DMS79 treated with DMSO at 0.1 percent for 48 hours (cell line): ENCODE measurements around the gene SFTA2.
"Not testable (repeated sequence)": the region's sequence is repeated elsewhere in the genome, so short reads cannot be mapped to it uniquely, and the experiment has no call there.

Experiments used
- DNase-seq: peaks from one replicate; lab custom pipeline; 2025; lab: John Stamatoyannopoulos, UW

SFTA2 gene

DNA sequence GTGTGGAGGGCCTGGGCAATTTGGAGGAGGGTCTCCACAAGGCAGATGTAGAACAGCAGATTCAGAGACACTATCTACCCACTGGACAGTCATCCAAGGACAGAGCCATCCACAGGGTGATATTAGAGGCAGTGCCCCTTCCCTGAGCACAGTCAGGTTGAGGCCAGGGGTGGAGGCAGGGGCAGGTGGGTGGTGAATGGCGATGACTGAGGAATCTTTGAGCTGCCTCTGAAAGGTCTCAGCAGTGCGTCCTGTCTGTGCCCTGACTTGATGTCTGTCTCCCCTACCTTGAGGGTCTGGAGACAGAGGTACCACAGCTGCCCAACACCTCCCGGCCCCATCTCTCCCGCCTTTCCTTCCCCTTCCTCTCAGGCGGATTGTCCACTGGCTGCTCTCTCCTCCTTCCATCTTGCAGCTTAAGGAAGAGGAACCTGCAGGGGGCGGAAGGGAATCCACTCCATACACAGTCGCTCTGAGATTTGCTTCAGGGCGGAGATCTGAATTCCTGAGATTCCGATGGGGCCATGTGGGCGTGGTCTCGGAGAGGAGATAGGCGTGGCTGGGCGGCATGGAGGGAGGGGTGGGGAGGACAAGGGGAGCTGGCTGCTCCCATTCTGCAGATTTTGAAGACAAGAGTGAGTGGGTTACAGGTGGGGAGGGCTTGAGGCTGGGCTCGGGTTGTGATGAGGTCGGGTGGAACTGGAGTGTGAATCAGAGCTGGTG, 10.5 kb upstream of the SFTA2 start:
- DNase-seq = no peak

DNA sequence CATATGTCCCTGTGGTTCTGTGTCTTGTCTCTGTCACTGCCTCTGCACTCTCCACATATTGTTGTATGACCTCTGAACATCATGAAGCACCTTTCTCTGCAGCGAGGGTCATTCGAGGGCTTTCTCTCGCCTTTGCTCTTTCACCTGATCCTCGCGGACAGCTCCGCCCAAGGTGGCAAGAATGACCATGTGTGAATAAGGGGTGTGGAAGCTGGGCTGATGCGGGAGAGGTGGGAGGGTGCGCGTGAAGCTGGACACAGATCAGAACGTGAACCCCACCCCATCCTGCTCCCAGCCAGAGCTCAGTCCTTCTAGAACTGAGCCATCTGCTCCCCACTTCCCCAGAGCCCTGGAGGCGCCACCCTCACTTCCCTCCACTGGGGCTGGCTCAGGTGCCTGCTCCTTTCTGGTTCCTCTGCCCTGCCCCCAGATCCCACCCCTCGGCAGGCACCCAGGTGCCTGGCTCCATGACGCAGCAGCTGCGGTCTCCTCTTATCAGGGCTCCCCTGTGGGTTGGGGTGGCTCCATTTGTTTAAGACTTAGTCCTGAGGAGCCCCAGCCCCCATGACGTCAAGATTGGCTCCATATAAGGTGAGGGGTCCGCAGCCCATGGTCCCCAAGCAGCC, 8.5 kb upstream of the SFTA2 start, which contains the start of gene MUCL3:
Gene MUCL3 (plus strand): TSS at position 613 of the 626 bp plus-strand sequence. CDS start 27 bp downstream, outside the sequence.
- DNase-seq = no peak

DNA sequence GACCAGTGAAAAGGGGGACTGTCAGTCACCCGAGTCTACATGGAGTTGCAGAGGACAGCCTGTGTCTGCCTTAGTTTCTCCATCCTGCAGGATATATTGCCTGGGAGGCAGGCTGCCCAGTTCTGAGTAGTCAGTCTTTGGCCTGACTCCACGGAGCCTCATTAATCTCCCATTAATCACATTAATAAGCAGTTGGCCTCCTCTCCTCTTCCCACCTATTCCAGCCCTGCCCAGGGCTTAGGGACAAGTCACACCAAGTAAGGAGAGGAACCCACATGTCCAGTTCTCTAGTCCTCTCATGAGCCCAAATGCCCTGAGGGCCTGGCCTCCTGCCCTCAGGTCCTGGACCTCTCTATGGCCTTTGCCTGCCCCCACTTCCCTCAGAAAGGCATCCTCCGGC, 7.5 kb upstream of the SFTA2 start:
- no peak for DNase-seq

DNA sequence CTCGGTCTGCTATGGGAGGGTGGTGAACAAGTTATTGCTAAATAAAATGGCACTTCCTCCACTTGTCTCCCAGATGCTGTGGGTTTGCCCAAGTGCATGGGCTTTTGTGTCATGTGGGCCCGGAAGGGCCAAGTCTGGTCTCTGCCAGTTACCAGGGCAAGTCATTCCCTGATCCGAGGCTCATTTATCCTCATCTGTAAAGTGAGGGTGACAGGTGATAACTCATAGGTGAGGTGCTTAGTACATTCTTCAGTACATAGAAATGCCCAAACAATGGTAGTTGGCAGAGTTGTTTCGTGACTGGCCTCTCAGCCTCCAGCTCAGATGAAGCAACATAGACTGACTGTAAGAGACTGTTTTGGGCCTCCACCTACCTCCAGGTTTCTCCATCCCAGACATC, 6.8 kb upstream of the SFTA2 start:
- DNase-seq = no peak

DNA sequence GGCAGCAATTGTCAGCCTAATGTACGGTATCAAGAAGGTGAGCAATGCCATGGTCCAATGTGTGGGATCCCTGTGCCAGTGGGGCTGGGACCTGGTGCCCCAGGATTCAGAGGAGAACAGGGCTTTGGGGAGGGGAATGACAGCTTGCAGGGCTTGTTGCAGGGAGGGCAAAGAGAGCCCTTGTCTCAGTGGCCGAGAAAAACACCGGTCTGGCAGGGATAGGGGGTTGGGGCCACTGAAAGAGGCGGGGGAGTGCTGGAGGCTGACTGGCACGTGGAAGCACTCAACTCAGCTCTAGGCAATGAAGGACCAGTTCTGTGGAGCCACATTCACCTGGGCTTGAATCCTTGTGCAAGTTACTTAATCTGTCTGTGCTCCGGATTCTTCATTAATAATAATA, 5.3 kb upstream of the SFTA2 start:
- no peak for DNase-seq

DNA sequence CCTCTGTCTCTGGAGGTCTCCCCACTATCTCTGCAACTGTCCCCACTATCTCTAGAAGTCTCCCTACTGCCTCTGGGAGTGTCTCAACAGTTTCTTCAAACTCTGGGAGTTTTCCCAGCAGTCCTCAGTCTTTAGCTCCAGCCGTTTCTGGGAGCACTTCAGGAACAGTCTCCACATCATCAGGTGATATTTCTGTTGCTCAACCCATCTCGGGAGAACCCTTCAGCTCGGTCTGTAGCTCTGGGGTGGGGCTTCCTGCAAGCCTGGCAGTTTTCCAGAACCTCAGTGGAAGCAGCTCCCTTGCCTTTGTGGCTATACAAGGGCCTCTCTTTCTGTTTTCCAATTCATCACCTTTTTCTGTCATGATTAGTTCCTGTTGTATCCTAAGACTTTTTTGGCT, 3.0 kb upstream of the SFTA2 start:
- DNase-seq = no peak

DNA sequence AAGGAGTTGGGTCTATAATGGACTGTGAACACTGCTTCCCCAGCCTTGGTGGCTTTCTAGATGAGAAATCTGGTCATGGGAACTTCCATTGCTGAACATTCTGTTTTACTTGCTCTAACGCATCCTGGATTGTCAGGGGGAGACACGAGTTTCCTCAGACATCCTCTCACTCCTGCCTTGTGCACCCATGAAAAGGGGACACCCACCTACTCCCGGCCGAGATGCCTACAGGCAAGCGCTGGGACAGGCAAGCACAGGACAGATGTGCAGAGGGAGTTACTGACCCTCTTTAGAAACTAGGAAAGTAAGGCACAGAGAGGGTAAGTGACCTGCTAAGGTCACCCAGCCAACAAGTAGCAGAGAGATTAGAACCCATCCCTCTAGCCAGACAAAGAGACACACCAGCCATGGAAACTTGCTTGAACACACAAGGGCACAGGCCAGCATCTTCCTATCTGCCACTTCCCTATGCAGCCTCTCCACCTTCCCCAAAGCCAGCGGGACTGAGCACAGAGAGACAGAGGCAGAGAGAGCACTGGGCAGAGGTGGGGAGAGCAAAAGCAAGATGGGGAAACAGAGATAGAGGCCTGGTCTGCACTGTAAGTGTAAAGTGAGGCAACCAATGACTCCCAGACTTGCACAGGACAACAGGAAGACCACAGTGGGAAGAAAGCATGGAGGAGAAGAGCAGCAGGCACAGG, 845 bp upstream of the SFTA2 start:
- no peak for DNase-seq

DNA sequence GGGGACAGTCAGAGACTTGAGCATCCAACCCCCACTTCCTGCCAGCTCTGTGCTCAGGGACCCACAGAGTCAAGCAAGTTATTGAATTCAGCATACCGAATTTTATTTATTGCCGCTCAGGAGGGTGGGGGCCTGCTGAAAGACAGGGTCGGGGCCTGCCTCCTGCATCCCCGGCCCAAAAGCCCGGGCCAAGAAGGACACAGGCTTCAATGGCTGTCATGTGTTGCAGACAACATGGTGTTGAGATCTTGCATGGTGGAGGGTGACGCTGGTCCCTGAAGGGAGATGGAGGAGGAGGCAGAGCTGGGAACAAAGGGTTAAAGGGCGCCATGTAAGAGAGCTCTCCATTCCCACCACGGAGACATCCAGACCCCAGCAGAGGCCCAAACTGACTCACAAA, 698 bp downstream of the SFTA2 start:
- DNase-seq = no peak

DNA sequence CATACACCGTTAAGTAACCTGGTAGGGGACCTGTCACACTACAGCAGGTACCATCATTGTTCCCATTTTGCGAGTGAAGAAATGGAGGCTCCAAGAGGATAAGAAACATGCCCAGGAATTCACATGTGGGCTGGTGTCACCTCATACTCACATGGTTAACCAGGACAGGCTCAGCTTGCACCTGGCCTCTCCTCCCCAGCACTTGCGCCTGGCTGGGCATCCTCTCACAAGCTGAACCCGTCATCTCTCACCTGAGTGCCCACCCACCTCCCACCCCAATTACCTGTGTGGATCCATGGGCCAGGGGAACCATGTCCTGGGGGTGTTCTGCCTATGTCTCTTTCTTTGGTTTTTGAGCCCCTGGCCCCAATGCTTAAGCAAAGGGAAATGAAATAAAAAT, 1.5 kb downstream of the SFTA2 start:
- DNase-seq = no peak

DNA sequence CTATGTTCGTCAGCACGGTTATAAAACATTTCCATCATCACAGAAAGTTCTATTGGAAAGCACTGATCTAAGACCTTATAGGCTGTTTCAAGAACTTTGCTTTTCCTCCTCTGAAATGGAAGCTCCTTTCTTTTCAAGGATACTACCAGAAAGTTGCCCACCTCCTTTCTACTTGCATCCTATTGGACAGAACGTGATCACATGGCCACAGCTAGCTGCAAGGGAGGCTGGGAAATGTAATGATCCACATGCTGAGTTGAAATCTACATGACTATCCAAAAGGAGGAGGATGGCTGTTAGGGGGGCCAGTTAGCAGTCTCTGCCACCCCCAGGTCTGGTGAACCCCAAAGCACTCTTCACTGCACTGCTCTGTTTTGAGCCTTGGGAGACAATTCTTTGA, 3.3 kb downstream of the SFTA2 start:
- no peak for DNase-seq

DNA sequence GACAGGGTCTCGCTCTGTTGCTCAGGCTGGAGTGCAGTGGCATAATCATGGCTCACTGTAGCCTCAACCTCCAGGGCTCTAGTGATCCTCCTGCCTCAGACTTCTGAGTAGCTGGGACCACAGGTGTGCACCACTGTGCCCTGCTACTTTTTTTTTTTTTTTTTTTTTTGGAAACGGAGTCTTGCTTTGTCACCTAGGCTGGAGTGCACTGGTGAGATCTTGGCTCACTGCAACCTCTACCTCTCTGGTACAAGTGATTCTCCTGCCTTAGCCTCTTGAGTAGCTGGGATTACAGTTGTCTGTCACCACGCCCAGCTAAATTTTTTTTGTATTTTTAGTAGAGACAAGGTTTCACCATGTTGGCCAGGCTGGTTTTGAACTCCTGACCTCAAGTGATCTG, 4.9 kb downstream of the SFTA2 start:
- not testable (repeated sequence) for DNase-seq

DNA sequence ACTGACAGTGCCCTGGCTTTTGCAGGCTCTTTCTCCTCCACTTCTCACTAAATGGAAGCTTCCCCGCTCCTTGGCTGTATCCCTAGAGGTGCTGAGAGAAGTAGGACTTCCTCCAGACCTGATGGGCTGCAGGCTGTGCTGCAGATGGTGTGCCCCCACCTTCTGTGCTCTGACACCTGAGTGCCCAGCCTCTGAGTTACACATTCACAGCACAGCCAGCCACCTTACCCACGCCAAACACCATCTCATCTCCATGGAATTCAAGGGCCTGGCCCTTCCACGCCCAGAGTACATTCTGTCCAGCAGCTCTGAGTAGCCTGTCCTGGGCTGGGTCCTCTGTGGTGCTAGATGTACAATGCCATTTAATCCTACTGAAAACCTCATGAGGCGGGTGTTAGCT, 5.3 kb downstream of the SFTA2 start:
- no peak for DNase-seq

DNA sequence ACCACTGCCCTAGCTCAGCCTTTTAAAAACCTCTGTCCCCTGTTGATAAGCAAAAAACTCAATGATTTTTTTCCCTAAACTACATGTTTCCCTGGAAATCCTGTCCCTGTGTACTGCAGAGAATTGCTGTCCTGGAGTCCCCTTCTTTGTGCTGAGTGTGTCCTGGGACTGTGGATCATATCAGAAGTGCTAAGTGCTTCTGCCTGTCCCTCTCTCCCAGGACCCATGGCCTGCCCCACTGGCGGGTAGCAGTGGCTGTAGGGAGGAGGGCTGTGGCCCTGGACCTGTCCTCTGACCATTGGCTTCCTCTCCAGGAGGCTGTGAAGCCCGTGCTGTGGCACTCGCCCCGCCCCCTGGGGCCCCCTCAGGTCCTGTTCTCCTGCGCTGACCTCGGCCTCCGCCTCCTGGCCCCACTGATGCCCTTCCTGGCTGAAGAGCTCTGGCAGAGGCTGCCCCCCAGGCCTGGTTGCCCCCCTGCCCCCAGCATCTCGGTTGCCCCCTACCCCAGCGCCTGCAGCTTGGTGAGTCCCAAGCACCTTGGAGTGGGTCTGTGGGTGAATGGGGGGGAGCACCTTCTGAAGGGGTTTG, 7.8 kb downstream of the SFTA2 start:
- not testable (repeated sequence) for DNase-seq

DNA sequence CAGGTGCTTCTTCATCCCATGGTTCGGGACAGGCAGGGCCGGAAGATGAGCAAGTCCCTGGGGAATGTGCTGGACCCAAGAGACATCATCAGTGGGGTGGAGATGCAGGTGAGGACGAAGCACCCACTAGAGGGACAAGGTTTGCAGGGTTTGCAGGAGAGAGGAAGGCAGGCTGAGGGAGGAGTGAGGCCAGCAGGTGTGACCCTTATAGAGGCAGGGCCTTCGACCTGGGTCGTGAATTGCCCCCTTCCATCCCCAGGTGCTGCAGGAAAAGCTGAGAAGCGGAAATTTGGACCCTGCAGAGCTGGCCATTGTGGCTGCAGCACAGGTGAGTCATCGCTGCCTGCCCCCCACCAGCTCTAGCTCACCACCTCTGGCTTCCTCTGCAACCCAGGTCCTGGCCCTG, 9.5 kb downstream of the SFTA2 start:
- DNase-seq = no peak

DNA sequence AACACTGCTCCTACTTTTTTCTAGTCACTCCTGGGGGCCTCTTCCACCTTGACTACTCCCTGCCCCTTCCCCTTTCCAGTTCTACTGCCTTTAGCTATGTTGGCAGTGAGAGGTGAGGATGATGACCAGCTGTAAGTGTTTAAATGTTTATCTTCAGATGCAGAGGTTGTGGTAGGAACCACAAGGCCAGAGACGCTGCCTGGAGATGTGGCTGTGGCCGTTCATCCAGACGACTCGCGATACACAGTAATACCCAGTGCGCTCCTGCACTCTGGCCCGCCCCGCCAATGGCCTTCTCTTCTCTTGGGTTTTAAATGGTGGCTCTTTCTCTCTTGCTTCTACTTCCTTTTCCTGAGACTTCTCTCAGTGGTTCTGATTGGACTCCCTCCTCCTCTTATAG, 13.3 kb downstream of the SFTA2 start:
- no peak for DNase-seq

DNA sequence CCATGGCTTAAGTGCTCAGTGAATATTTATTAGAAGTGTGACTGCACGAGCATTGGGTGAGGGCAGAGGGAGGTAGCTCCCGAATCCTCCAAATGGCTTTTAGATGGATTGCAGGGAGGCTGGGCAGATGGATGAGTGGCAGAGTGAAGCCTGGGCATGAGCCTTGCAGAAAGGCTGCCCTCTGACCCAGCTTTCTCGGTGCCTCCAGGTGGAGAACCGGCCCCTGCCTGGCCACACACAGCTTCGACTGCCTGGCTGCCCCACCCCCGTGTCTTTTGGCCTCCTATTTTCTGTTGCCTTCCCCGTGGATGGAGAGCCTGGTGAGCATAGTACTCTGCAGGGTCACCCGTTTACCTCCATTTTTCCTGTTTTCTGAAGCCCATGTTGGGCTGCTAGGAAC, 14.5 kb downstream of the SFTA2 start:
- no peak for DNase-seq

DNA sequence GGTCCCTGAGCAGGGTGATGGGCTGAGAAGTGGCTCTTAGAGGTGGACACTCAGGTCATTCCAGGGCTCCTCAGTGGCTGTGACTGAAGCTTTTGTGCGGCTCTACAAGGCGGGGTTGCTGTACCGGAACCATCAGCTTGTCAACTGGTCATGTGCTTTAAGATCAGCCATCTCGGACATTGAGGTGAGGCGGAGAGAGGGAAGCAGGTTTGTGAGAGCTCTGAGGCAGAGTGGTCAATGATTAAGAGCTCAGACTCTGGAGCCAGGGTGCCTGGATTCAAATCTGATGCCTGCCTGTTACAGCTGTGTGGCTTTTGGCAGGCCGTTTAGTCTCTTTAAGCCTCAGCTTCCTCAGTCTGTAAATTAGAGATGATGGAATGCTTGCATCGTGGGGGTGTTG, 14.9 kb downstream of the SFTA2 start:
- no peak for DNase-seq

DNA sequence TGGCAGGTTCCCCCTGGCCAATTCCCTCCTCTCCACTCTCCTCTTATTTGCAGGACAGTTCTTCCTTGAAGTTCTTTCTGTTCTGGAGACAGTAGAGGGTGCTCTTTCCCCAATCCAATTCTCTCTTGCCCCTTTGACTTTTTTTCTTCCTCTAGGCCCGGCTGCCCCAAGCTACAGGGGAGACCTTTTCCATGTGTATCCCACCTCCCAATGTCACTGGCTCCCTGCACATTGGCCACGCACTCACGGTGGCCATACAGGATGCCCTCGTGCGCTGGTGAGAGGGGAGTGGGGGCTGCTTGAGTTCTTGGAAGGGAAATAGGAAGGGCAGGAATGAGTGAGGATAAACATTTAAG, 16.4 kb downstream of the SFTA2 start:
- DNase-seq = peak; percentile 40

DNA sequence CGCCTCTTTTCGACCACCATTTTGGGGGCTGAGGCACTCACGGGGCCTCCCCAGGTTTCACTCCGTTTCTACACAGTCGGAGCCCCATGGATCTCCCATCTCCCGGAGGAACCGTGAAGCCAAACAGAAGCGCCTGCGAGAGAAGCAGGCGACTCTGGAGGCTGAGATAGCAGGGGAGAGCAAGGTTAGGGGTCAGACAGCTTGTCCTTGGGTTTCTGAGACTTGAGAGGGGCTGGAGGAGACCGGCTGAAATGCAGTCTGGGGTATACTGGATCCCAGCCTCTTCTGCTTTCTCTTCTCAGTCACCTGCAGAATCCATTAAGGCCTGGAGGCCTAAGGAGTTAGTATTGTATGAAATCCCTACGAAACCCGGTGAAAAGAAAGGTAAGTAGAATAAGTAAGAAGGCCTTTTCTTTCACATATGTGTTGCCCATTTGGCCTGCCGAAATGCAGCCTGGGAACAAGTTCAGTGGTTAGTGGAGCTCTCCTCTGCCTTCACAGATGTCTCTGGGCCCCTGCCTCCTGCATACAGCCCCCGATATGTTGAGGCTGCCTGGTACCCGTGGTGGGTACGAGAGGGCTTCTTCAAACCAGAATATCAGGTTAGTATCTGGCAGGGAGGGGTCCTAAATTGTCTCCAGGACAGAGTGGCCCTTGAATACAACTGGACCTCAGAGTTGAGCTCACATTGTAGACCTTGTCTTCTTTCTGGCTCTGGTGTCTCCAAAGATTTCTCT, 16.9 kb downstream of the SFTA2 start:
- no peak for DNase-seq

DNA sequence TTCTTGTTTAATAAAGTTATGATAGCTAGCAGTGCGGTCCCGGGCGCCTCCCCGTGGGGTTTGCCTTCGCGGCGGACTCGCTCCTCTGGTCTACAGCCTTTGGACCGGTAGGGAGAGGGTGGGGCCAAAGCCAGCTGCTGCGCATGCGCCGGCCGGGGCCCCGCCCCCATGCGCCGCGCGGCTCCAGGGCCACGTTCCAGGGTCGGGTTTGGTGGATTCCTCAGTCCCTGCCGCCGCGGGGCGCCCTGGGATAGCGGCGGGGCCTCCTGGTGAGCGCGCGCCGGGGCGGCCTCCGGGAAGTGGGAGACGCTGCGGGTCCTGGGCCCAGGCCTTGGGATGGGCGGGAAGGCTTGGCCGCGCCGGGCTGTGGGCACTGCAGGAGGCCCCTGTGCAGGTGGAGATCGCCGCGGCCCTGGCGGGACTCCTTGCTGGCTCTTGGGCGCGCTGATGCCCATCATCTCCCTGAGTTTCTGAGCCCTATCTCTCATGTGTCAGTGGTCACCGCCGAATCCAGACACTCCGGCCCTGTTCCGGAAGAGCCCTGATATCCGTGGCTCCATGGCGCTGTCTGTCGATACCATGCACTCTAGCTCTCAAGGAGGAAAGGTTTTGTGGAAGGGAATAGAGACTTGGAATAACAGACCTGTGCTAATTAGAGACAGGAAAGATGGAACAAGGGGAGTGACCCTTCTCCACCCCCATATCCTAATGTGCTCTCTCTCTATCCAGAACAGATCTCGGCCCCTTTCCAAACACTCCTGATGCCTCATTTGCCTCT, 17.7 kb downstream of the SFTA2 start, which contains the start of gene VARS2:
Gene VARS2 (plus strand): TSS at position 163 of the 778 bp plus-strand sequence. CDS start 599 bp downstream, at position 762.
- peak; percentile 83 for DNase-seq

DNA sequence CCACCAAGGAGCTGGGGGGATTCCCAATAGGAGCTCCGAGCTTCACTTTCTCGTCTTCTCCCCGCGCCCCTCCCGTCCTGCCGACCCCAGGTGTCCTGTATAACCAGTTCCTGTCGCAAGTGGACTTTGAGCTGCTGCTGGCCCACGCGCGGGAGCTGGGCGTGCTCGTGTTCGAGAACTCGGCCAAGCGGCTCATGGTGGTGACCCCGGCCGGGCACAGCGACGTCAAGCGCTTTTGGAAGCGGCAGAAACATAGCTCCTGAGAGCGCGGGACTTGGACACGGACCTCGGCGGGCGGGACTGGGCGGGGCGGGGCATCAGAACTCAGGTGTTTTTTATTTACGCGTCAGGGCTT, 18.3 kb downstream of the SFTA2 start:
- DNase-seq = no peak
